ENCODE data around the gene LRP8.

- TF ChIP-seq CTCF (IDR thresholded peaks at IDR 0.05) (no peak), POLR2A (IDR thresholded peaks at IDR 0.05) (no peak)
These were observed 14.3 kb upstream of the LRP8 start for GRCh38 chr1:53341961-53342707.

Measured in heart left ventricle (tissue), 13 donors.